ENCODE data around the gene NBPF1.

GRCh38 chr1:16613185-16614147 lies at the start of gene NBPF1:
- TF ChIP-seq POLR2A (IDR thresholded peaks at IDR 0.05) (peak; percentile 77), CTCF (IDR thresholded peaks at IDR 0.05) (no peak)
